Anterior cingulate cortex (tissue), 58 donors: ENCODE data around the gene PABPC4L.
"Not testable (repeated sequence)": the region's sequence is repeated elsewhere in the genome, so short reads cannot be mapped to it uniquely, and the experiment has no call there.

Experiments
- DNase-seq, 58 donors: peaks; one replicate each; lab custom pipeline; 2025; lab: John Stamatoyannopoulos, UW

Gene PABPC4L

GRCh38 chr4:134201216-134202161, at the start of gene PABPC4L:
PABPC4L (minus strand) TSS chr4:134201789; CDS start chr4:134201019, 770 bp downstream.
- no peak for DNase-seq

DNA sequence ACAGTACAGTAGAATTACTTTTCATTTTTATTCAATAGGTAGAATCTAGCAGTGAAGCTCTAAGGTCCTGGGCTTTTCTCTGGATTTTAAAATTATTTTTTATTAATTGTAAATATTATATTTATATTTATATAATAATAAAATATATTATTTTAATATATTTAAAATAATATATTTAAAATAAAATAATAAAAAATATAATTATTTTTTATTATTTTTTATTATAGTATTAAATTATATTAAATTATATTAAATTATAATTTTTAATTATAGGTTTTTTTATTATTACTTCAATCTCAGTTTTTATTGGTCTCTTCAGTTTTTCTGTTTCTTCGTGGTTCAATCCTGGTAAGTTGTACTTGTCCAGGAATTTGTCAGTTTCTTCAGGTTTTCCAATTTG, 49.7 kb upstream of the PABPC4L start:
- no peak for DNase-seq

DNA sequence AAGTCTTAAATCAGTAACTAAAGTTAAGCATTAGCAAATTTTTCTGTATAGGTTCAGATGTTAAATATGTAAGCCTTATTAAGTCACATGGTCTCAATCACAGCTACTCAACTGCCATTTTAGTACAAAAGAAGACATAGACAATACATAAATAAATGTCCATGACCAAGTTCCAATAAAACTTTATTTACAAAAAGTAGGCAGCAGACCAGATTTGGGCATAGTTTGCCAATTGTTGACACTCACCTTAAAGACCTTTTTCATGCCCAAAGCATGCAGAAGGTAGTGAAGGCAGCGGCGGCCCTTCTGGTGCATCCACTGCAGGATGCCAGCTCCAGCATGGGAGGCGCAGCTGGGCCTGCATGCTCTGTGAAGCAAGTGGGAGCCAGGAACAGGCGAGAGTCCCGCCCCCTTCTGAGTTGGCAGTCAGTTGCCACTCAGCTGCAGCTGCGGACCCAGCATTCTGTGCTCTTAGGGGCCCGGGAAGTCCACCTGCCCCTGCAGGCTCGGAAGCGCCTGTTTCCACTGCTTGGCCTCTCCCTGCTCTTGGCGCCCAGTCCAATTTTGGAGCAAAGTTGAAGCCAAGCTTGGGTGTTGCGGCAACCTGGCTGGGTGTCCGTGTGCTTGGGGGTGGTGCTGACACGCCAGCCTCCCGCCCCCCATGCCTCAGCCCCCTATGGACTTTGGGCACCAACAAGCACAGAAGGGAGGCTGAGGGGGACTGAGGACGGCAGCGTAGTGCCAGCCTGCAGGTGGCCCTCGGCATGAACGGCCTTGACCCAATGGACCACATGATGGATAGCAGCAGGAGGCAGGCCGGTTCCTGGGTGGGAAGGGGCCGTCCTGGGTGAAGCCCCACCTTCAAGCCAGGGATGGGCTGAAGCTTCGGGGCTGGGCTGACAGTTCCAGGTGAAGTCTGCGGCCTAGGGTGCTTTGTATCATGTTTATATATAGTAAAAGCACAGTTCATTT, 42.4 kb upstream of the PABPC4L start:
- peak in 1 of 58 donors; percentile 5 for DNase-seq

- no peak for DNase-seq
Observed at GRCh38 chr4:134219043-134219442, 17.5 kb upstream of the PABPC4L start.

DNA sequence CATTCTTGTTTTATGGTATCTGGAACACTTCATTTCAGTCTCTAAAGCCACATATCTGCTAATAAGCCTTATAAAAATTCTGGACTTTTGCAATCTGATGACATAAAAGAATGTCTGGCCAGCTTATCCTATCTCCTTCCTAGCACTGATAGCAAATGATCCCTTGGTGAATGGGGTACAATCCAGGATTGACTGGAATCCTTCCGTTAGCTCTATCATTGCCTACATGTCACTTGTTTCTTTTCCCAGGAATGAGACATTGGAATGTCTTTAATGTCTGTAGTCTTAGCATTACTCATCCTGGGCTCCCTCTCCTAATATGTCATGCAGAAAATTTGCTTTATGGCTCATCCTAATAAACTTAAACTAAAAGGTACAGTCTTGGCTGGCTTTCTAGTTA, 14.8 kb upstream of the PABPC4L start:
- DNase-seq = no peak

DNA sequence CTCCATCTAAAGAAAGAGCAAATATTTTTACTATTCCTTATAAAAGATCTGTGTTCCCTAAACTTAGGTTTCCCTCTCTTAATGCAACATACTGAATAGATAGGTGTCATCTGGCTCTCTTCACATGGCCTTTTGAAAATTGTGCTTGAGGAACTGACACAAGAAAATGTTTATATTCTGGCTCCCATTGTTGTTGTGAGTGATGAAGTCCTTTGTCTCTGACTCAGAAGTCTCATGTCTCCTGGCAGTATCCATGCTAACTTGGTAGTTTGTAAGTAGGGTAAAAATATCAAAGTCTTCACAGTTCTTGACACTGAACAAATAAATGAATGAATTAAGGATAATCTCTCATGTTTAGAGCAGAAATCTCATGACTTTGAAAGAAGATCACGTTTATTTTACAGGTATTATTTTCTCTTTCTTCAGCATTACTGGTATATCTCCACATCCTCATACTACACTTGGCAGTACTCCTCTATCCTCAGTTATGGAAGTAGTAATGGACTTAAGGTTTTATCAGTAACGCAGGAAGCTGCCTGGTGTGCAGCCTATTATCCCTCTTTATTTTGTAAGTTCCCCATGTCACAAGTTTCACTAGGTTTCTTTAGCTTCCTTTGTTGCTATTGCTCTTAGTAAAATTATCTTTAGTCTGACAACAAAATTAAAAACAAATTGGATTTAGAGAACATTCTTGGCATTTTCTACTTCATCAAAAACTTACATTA, 14.2 kb upstream of the PABPC4L start:
- no peak for DNase-seq

- not testable (repeated sequence) for DNase-seq
Observed at GRCh38 chr4:134207955-134208354, 6.4 kb upstream of the PABPC4L start.

DNA sequence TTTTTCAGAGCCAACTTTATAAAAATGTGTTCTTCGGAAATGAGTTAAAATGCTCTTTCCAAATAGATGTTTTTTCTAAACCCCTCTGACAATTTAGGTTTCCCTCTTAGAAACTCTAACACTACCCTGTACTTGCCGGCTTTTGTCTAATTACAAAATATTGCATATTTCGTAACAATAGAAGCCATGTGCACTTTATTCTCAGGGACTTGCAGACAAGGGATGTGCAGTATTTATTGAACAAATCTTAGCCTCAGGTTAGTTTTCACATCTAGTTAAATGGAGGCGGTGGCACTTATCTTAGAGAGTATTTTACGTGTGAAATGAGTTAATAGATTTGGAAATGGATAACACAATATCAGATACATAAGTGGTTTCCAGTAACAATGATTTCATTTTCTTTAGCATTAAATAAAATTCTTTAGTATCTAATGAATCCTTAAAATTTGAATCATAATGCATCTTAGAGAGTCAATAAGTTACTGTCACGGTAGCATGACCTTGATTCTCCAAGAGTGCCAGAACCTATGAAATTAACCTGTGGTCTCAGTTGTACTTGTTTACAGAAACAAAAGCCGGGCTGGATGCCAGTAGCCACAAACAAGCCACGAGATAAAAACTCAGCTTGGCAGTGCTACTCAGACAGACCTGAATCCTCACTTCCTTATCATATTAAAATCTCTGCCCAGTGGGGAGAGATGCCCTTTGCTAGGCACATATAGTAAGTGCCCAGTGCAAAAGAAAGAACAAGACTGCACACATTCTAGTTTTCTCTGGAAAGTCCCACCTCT, 772 bp upstream of the PABPC4L start:
- no peak for DNase-seq

- DNase-seq = no peak
Observed at GRCh38 chr4:134200811-134201215, 776 bp downstream of the PABPC4L start.

DNA sequence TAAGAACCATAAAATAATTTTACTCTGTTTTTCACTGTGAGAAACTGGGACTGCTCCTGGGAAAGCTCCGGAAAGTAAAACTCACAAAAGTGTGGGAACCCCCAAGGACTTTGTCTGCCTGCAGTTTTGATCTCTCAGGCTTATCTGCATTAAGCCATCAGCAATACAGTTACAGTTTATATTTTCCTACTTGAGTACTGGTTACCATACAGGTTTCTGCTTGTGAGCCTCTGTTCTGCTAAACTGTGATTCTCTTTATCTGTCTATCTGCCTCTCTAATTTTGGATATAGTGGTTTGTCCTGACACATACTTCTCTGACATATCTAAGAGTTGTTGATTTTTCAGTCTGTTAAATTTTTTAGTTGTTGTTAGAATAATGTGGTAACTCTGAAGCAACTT, 11.6 kb downstream of the PABPC4L start:
- DNase-seq = no peak

DNA sequence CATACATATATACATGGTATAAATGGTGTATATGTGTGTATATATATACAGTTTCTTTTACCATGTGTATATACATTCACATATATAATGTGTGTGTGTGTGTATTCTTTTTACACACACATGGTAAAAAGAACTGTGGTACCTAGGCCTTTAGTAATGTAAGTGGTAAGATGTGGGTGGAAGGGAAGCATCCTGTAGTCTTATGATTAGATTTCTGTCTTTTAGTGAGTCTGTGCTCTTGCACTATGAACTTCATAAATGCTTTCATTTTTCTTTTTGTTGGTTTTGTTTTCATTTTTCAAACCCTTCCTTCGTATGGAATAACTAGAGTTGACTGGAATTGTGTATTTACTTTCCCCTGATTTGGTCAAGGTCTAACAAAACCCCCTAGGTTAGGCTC, 12.1 kb downstream of the PABPC4L start:
- DNase-seq = no peak

DNA sequence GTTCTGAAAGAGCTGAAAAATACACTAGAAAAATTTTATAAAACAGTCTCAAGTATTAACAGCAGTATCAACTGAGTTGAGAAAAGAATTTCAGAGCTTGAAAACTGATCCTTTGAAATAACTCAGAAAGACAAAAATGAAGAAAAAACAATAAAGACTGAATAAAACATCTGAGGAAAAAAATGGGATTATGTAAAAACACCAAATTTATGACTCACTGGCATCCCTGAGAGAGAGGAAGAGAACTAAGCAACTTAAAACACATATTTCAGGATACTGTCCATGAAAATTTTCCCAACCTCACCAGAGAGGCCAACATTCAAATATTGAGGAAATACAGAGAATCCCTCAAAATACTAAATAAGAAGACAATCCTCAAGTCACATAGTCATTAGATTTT, 22.9 kb downstream of the PABPC4L start:
- no peak for DNase-seq

GRCh38 chr4:134174271-134174670, 27.3 kb downstream of the PABPC4L start:
- no peak for DNase-seq

- no peak for DNase-seq
Observed at GRCh38 chr4:134160211-134160610, 41.4 kb downstream of the PABPC4L start.

GRCh38 chr4:134154097-134154496, 47.5 kb downstream of the PABPC4L start:
- no peak for DNase-seq

GRCh38 chr4:134147941-134148340, 53.6 kb downstream of the PABPC4L start:
- no peak for DNase-seq
